ENCODE measurements around the gene OBSL1. TPM values are rescaled to one million over a fixed set of nuclear protein-coding genes. Genes with fewer than 3 reads are reported as not detected.

OBSL1 gene
- total and polyA plus RNA-seq, 10 of the 15 experiments (the other 5 are each of a cell fraction or from before 2014, with no cell fraction given), result 0.14 to 0.77 TPM; not detected in 8

- TF ChIP-seq, protein P1, sequence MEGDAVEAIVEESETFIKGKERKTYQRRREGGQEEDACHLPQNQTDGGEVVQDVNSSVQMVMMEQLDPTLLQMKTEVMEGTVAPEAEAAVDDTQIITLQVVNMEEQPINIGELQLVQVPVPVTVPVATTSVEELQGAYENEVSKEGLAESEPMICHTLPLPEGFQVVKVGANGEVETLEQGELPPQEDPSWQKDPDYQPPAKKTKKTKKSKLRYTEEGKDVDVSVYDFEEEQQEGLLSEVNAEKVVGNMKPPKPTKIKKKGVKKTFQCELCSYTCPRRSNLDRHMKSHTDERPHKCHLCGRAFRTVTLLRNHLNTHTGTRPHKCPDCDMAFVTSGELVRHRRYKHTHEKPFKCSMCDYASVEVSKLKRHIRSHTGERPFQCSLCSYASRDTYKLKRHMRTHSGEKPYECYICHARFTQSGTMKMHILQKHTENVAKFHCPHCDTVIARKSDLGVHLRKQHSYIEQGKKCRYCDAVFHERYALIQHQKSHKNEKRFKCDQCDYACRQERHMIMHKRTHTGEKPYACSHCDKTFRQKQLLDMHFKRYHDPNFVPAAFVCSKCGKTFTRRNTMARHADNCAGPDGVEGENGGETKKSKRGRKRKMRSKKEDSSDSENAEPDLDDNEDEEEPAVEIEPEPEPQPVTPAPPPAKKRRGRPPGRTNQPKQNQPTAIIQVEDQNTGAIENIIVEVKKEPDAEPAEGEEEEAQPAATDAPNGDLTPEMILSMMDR (IDR thresholded peaks at IDR 0.05 in 2 of 3, conservative IDR thresholded peaks at IDR 0.05 in 1 of 3; ENCODE audit: control insufficient read depth in 2 of 3, extremely low read depth in 1 of 3, insufficient read depth in 1 of 3, low read depth in 3 of 3, low read length in 3 of 3), result peak; percentile 52 to 97 (median 91)
- TF ChIP-seq REST (IDR thresholded peaks at IDR 0.05; ENCODE audit: low read depth, low read length), result 0 out of 2 replicates have a peak, but pooled peaks have one; percentile 11
- peak; percentile 38; the same call in 1 of the 2 replicates for TF ChIP-seq PKNOX1 (IDR thresholded peaks at IDR 0.05)
- no peak for TF ChIP-seq ZNF274 (IDR thresholded peaks at IDR 0.05; ENCODE audit: insufficient read depth, insufficient read length)
- TF ChIP-seq NR2C1 (IDR thresholded peaks at IDR 0.05), result no peak
- TF ChIP-seq SIX5 (IDR thresholded peaks at IDR 0.05; ENCODE audit: low read depth, low read length, severe bottlenecking), result no peak
- no peak for TF ChIP-seq TBL1XR1 (IDR thresholded peaks at IDR 0.05; ENCODE audit: low read depth, low read length)
- TF ChIP-seq CBX3 (IDR thresholded peaks at IDR 0.05; ENCODE audit: borderline replicate concordance, low read depth), result no peak
- no peak for TF ChIP-seq CBFB (IDR thresholded peaks at IDR 0.05; ENCODE audit: low read depth)
- no peak for TF ChIP-seq FOS (IDR thresholded peaks at IDR 0.05; ENCODE audit: borderline replicate concordance, extremely low read depth, insufficient read length)
- TF ChIP-seq SUPT20H (IDR thresholded peaks at IDR 0.05; ENCODE audit: borderline replicate concordance, control insufficient read depth, low read depth, low read length), result no peak
- peak; percentile 37; the same call in 1 of the 2 replicates for TF ChIP-seq NR2F1 (conservative IDR thresholded peaks at IDR 0.05)
- TF ChIP-seq NFYA (IDR thresholded peaks at IDR 0.05; ENCODE audit: borderline replicate concordance, low read depth, low read length), result no peak
- TF ChIP-seq EGR1 (IDR thresholded peaks at IDR 0.05; ENCODE audit: borderline replicate concordance in 1 of 2, low read depth in 2 of 2, low read length in 2 of 2), result no peak
- 0 out of 2 replicates have a peak, but pooled peaks have one; percentile 19 for TF ChIP-seq PAX5 (IDR thresholded peaks at IDR 0.05; ENCODE audit: borderline replicate concordance, low read depth, low read length)
- TF ChIP-seq HDAC6 (IDR thresholded peaks at IDR 0.05; ENCODE audit: unreplicated experiment), result no peak
- no peak for TF ChIP-seq NR2C2 (IDR thresholded peaks at IDR 0.05; ENCODE audit: borderline replicate concordance, control insufficient read depth, insufficient read length, low read depth)
- TF ChIP-seq FOXM1 (IDR thresholded peaks at IDR 0.05; ENCODE audit: low read depth, low read length), result no peak
- TF ChIP-seq RCOR1 (conservative IDR thresholded peaks at IDR 0.05; ENCODE audit: low read depth, low read length), result no peak
- TF ChIP-seq SUZ12 (IDR thresholded peaks at IDR 0.05; ENCODE audit: unreplicated experiment), result no peak
- no peak for TF ChIP-seq E4F1 (IDR thresholded peaks at IDR 0.05; ENCODE audit: borderline replicate concordance, partially characterized antibody)
These were observed 29.6 kb downstream of the OBSL1 start (continued) for GRCh38 chr2:219541611-219542180.
